ENCODE results near the gene TIE1.

The TIE1 gene

GRCh38 chr1:43274804-43275180 is 26.0 kb upstream of the TIE1 start:
- Histone ChIP-seq H3K4me2 (ENCODE audit: low read length) (no peak overlapping the region), H3K9ac (ENCODE audit: low read length) (no peak overlapping the region), H3K79me2 (ENCODE audit: low read length) (no peaks in the 10 kb centered on the region), H2AFZ (ENCODE audit: low read depth, low read length) (no peak overlapping the region), H3K4me3 (ENCODE audit: low read length) (no peak overlapping the region), H3K27ac (ENCODE audit: low read length) (no peak overlapping the region), H3K4me1 (ENCODE audit: low read length) (no peaks in the 10 kb centered on the region), H3K27me3 (ENCODE audit: low read depth, low read length) (no peaks in the 10 kb centered on the region), H4K20me1 (ENCODE audit: insufficient read depth, low read length) (no peaks in the 10 kb centered on the region), H3K36me3 (replicated peaks; ENCODE audit: low read depth, low read length) (no peaks in the 10 kb centered on the region), H3K9me3 (ENCODE audit: insufficient read depth, low read length) (no peaks in the 10 kb centered on the region)
- TF ChIP-seq EZH2phosphoT487 (IDR thresholded peaks at IDR 0.05; ENCODE audit: low read depth) (no peak), CTCF (IDR thresholded peaks at IDR 0.05; ENCODE audit: low read depth, low read length) (no peak)

- Histone ChIP-seq H3K4me2 (ENCODE audit: low read length) (no peak overlapping the region), H4K20me1 (ENCODE audit: insufficient read depth, low read length) (no peaks in the 10 kb centered on the region), H3K27ac (ENCODE audit: low read length) (no peak overlapping the region), H3K4me1 (ENCODE audit: low read length) (no peaks in the 10 kb centered on the region), H3K9ac (ENCODE audit: low read length) (no peak overlapping the region), H2AFZ (ENCODE audit: low read depth, low read length) (no peak overlapping the region), H3K27me3 (ENCODE audit: low read depth, low read length) (no peaks in the 10 kb centered on the region), H3K36me3 (replicated peaks; ENCODE audit: low read depth, low read length) (no peaks in the 10 kb centered on the region), H3K4me3 (ENCODE audit: low read length) (no peak overlapping the region), H3K9me3 (ENCODE audit: insufficient read depth, low read length) (no peaks in the 10 kb centered on the region), H3K79me2 (ENCODE audit: low read length) (no peaks in the 10 kb centered on the region)
- TF ChIP-seq CTCF (IDR thresholded peaks at IDR 0.05; ENCODE audit: low read depth, low read length) (no peak), EZH2phosphoT487 (IDR thresholded peaks at IDR 0.05; ENCODE audit: low read depth) (no peak)
Measured at GRCh38 chr1:43275826-43276620, 24.8 kb upstream of the TIE1 start.

GRCh38 chr1:43276673-43277072 is 24.1 kb upstream of the TIE1 start:
- no peaks in the 10 kb centered on the region for H3K9me3 ChIP-seq (ENCODE audit: insufficient read depth, low read length)
- TF ChIP-seq CTCF (IDR thresholded peaks at IDR 0.05; ENCODE audit: low read depth, low read length) (no peak), EZH2phosphoT487 (IDR thresholded peaks at IDR 0.05; ENCODE audit: low read depth) (no peak)
- H3K27me3 ChIP-seq (ENCODE audit: low read depth, low read length), result no peaks in the 10 kb centered on the region
- H3K4me3 ChIP-seq (ENCODE audit: low read length), result no peak overlapping the region
- no peak overlapping the region for H3K9ac ChIP-seq (ENCODE audit: low read length)
- H3K36me3 ChIP-seq (replicated peaks; ENCODE audit: low read depth, low read length), result no peaks in the 10 kb centered on the region
- no peaks in the 10 kb centered on the region for H4K20me1 ChIP-seq (ENCODE audit: insufficient read depth, low read length)
- H3K4me1 ChIP-seq (ENCODE audit: low read length), result no peaks in the 10 kb centered on the region
- H3K79me2 ChIP-seq (ENCODE audit: low read length), result no peaks in the 10 kb centered on the region
- H3K27ac ChIP-seq (ENCODE audit: low read length), result no peak overlapping the region
- H3K4me2 ChIP-seq (ENCODE audit: low read length), result no peak overlapping the region
- H2AFZ ChIP-seq (ENCODE audit: low read depth, low read length), result no peak overlapping the region

GRCh38 chr1:43277116-43277876 is 23.5 kb upstream of the TIE1 start:
- Histone ChIP-seq H3K79me2 (ENCODE audit: low read length) (no peaks in the 10 kb centered on the region), H3K4me3 (ENCODE audit: low read length) (no peak overlapping the region), H3K4me2 (ENCODE audit: low read length) (no peak overlapping the region), H3K27me3 (ENCODE audit: low read depth, low read length) (no peaks in the 10 kb centered on the region), H4K20me1 (ENCODE audit: insufficient read depth, low read length) (no peaks in the 10 kb centered on the region), H2AFZ (ENCODE audit: low read depth, low read length) (no peak overlapping the region), H3K36me3 (replicated peaks; ENCODE audit: low read depth, low read length) (no peaks in the 10 kb centered on the region), H3K9me3 (ENCODE audit: insufficient read depth, low read length) (no peaks in the 10 kb centered on the region), H3K9ac (ENCODE audit: low read length) (no peak overlapping the region), H3K4me1 (ENCODE audit: low read length) (no peaks in the 10 kb centered on the region), H3K27ac (ENCODE audit: low read length) (no peak overlapping the region)
- TF ChIP-seq EZH2phosphoT487 (IDR thresholded peaks at IDR 0.05; ENCODE audit: low read depth), result no peak

All from OCI-LY3 (cell line).